Measurements from ENCODE around the gene CNNM3. TPM values are rescaled to one million over a fixed set of nuclear protein-coding genes. Genes with fewer than 3 reads are reported as not detected.

The CNNM3 gene
- total and polyA plus RNA-seq, 12 donors = 6.7 to 42.4 (median 15.8) TPM

DNA sequence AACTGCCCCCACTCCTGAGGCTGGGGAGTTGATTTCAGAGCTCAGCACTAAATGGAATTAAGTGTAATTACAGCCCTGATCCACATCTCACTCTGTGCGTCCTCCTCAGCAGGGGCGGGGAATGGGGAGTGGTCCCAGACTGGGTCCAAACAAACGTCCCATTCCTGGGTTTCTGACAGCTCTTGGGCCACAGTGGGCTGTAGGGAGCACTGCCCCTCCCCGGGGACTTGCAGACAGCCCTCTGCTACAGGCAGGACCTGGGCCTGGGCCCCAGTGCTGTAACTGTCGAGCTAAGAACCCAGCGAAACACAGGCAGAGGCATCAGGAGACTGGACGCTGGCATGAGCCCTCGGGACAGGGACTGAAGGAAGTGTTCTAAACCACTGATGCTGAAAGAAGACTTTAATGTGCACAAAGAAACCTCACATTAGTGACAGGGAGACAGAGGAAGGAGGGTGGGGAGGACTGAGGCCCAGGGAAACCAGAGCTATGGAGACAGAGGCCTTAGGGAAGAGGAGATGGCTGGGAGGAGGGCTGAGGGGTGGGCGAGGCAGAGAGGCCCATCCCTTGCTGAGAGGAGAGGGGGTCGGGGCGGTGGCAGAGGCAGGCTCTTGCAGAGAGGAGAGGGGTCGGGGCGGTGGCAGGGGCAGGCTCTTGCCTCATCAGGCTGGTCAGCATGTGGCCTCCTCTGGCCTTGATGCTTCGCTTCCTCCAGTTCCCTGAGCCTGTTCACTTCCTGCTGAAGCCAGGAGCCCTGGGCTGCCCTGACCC, 59.6 kb downstream of the CNNM3 start:
- peaks cover 0 to 23% of the 10 kb centered on the region in 2 donors for H3K4me1 ChIP-seq (replicated peaks in 1 of 2)
- intact Hi-C loops (cut with DNase I) = no loop called here
- 71 to 80% (median 73%) methylated on average over 9 to 14 of the region's 14 CpGs for WGBS, 4 donors

DNA sequence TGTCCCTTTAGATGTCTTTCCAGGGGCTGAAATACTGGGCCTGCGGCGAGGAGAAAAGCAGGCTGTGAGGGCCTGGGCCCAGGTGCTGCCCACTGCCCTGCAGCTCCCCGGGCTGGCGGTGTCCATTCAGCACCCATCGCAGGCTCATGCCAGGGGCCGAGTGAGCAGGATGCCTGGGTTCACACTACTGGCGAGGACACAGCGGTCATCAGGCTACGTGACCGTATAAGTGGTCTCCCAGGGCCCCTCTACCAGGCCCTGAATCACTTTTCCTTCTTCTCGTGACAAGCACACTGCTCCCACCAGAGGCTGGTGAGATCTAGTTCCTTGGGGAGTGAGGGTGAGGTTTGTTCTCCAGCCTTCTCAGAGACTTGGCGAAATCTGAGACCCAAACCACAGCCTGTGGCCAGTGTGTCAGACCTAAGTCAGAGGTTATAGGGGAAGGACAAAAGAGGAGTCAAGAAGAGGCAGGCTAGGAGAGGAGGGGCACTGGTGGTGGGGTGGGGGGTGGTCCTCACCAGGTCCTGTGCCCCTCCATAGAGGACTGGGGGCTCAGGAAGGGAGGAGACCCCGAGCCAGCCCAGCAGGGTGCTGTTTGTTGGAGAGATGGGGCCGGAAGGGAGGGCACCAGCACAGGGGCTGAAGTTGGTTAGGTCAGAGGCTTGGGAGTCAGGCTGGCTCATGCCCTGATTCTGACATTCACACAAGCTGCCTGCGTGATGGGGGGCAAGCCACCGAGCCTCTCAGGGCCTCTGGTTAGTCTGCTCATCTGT, 60.4 kb downstream of the CNNM3 start:
- no peaks in the 10 kb centered on the region for H3K9me3 ChIP-seq (replicated peaks in 1 of 3)
- H3K36me3 ChIP-seq (replicated peaks in 1 of 2) = no peaks in the 10 kb centered on the region
- intact Hi-C loops (cut with DNase I) = no loop called here
- H3K4me3 ChIP-seq = no peak overlapping the region
- H3K27ac ChIP-seq = no peak overlapping the region
- no peak for DNase-seq
- H3K27me3 ChIP-seq = no peaks in the 10 kb centered on the region
- peaks cover 0 to 15% of the 10 kb centered on the region in 2 donors for H3K4me1 ChIP-seq (replicated peaks in 1 of 2)
- no peak for TF ChIP-seq POLR2A (IDR thresholded peaks at IDR 0.05)
- TF ChIP-seq, protein P1, sequence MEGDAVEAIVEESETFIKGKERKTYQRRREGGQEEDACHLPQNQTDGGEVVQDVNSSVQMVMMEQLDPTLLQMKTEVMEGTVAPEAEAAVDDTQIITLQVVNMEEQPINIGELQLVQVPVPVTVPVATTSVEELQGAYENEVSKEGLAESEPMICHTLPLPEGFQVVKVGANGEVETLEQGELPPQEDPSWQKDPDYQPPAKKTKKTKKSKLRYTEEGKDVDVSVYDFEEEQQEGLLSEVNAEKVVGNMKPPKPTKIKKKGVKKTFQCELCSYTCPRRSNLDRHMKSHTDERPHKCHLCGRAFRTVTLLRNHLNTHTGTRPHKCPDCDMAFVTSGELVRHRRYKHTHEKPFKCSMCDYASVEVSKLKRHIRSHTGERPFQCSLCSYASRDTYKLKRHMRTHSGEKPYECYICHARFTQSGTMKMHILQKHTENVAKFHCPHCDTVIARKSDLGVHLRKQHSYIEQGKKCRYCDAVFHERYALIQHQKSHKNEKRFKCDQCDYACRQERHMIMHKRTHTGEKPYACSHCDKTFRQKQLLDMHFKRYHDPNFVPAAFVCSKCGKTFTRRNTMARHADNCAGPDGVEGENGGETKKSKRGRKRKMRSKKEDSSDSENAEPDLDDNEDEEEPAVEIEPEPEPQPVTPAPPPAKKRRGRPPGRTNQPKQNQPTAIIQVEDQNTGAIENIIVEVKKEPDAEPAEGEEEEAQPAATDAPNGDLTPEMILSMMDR (IDR thresholded peaks at IDR 0.05) = no peak
- 68 to 87% (median 82%) methylated on average over 2 to 16 of the region's 16 CpGs for WGBS, 4 donors

More for the DNA sequence above, 59.6 kb downstream of the CNNM3 start:
- Histone ChIP-seq H3K4me3 (no peak overlapping the region), H3K27ac (no peak overlapping the region), H3K27me3 (no peaks in the 10 kb centered on the region), H3K36me3 (replicated peaks in 1 of 2) (no peaks in the 10 kb centered on the region), H3K9me3 (replicated peaks in 1 of 3) (no peaks in the 10 kb centered on the region)
- no peak for TF ChIP-seq POLR2A (IDR thresholded peaks at IDR 0.05)
- TF ChIP-seq, protein P1 (IDR thresholded peaks at IDR 0.05) = no peak
- DNase-seq = no peak

DNA sequence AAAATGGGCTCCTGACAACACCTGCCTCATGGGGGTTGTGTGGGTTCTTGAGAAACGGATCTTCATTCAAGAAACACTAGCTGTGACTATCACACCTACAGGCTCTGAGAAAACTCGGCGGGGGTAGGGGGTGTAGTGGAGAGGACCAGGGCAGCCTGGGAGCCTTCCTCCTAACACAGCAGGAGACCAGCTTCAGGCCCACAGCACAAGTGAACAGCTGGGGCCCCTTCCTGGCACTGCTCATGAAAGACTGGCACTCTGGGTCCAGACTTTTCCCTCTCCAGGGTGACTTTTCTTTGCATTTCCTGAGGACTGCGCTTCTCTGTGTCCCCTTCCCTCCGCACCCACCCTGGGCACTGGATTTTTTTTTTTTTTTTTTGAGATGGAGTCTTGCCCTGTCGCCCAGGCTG, 61.0 kb downstream of the CNNM3 start:
- Histone ChIP-seq H3K27me3 (no peaks in the 10 kb centered on the region), H3K4me3 (no peak overlapping the region), H3K4me1 (replicated peaks in 1 of 2) (peaks cover 0 to 13% of the 10 kb centered on the region in 2 donors), H3K9me3 (replicated peaks in 1 of 3) (no peaks in the 10 kb centered on the region), H3K36me3 (replicated peaks in 1 of 2) (no peaks in the 10 kb centered on the region), H3K27ac (no peak overlapping the region)
- 85 to 91% (median 86%) methylated on average over 3 to 6 of the region's 6 CpGs for WGBS, 4 donors
- DNase-seq = no peak
- TF ChIP-seq, protein P1 (IDR thresholded peaks at IDR 0.05) = no peak
- no peak for TF ChIP-seq POLR2A (IDR thresholded peaks at IDR 0.05)
- intact Hi-C loops (cut with DNase I) = no loop called here

DNA sequence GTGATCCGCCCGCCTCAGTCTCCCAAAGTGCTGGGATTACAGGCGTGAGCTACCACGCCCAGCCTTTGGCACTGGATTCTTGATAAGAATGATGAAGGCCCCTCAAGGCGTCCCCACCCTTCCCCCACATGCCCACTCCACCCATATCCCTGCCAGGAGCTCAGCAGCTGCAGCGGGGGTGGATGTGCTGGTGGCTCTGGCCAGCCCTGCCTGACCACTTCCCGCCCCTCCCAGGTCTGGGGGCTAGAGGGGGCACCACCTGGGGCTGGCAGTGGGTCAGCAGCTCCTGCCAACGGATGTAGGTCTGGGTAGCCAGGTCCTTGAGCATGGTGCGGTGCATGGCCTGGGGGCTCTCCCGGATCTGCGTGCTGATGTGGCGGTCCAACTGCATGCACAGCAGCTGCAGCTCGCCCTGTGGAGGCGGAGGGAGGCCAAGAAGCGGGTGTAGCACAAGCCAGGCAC, 61.6 kb downstream of the CNNM3 start:
- no peak for DNase-seq
- Histone ChIP-seq H3K4me3 (no peak overlapping the region), H3K4me1 (replicated peaks in 1 of 2) (peaks cover 0 to 13% of the 10 kb centered on the region in 2 donors), H3K9me3 (replicated peaks in 1 of 3) (no peaks in the 10 kb centered on the region), H3K36me3 (replicated peaks in 1 of 2) (no peaks in the 10 kb centered on the region), H3K27ac (no peak overlapping the region), H3K27me3 (no peaks in the 10 kb centered on the region)
- no peak for TF ChIP-seq POLR2A (IDR thresholded peaks at IDR 0.05)
- WGBS, 4 donors = 86 to 92% (median 90%) methylated on average over 12 to 15 of the region's 15 CpGs
- intact Hi-C loops (cut with DNase I) = no loop called here

All from adrenal gland (tissue), 12 donors.